Measurements from ENCODE around the gene VCAM1.

- TF ChIP-seq, protein P1, sequence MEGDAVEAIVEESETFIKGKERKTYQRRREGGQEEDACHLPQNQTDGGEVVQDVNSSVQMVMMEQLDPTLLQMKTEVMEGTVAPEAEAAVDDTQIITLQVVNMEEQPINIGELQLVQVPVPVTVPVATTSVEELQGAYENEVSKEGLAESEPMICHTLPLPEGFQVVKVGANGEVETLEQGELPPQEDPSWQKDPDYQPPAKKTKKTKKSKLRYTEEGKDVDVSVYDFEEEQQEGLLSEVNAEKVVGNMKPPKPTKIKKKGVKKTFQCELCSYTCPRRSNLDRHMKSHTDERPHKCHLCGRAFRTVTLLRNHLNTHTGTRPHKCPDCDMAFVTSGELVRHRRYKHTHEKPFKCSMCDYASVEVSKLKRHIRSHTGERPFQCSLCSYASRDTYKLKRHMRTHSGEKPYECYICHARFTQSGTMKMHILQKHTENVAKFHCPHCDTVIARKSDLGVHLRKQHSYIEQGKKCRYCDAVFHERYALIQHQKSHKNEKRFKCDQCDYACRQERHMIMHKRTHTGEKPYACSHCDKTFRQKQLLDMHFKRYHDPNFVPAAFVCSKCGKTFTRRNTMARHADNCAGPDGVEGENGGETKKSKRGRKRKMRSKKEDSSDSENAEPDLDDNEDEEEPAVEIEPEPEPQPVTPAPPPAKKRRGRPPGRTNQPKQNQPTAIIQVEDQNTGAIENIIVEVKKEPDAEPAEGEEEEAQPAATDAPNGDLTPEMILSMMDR (conservative IDR thresholded peaks at IDR 0.05; ENCODE audit: low read depth, low read length) = no peak
- TF ChIP-seq MAFK (IDR thresholded peaks at IDR 0.05; ENCODE audit: low read depth, low read length) = no peak
Observed at GRCh38 chr1:100769906-100770646, 50.5 kb downstream of the VCAM1 start.

All from IMR-90 (cell line).